Activated T-cell treated with anti-CD3 and anti-CD28 coated beads, Interleukin-2, amount 50 U/mL, for 4 hours (primary cell): ENCODE data around the gene ARID5B. TPM values are rescaled to one million over a fixed set of nuclear protein-coding genes. Genes with fewer than 3 reads are reported as not detected.
A peak's percentile ranks its signal among the peaks of the same experiment; 100 is the strongest.

Experiments
- ATAC-seq, 2 donors: fragments of 200-7000 bp; cut with Tn5 transposase; one replicate each; pipeline ENCODE4 v1.10.0; 2021
- DNase-seq: peaks from one replicate; pipeline ENCODE4 v3.0.0-alpha.2; 2020
- H3K27me3 Mint-ChIP-seq: one replicate; pipeline ENCODE4 v1.8.0; 2021; ENCODE audit warnings: low read depth, mixed read lengths
- H3K36me3 Mint-ChIP-seq: one replicate; pipeline ENCODE4 v1.8.0; 2022; ENCODE audit warnings: mixed read lengths; ENCODE audit not compliant: insufficient read depth
- H3K4me1 Mint-ChIP-seq: one replicate; pipeline ENCODE4 v1.8.0; 2021; ENCODE audit warnings: low read depth, mixed read lengths
- H3K4me3 Mint-ChIP-seq: one replicate; pipeline ENCODE4 v1.8.0; 2021; ENCODE audit warnings: mild to moderate bottlenecking, moderate library complexity, mixed read lengths
- H3K9me3 Mint-ChIP-seq: one replicate; pipeline ENCODE4 v1.8.0; 2021; ENCODE audit warnings: mixed read lengths
- total RNA-seq, 3 donors: library from RNA; stranded (reverse); gene quantifications; one replicate each; pipeline ENCODE4 v1.2.1, GENCODE V29; 2021

The ARID5B gene
- total RNA-seq, 3 donors from 2014 or later, result 50.8 to 83.7 (median 69.8) TPM

GRCh38 chr10:62071846-62072281 lies 170.4 kb downstream of the ARID5B start:
- H3K4me1 Mint-ChIP-seq, result peaks cover 66% of the 10 kb centered on the region
- no peaks in the 10 kb centered on the region for H3K9me3 Mint-ChIP-seq
- DNase-seq (no peak), ATAC-seq (peak; percentile 30 to 47)
- peaks cover 77% of the 10 kb centered on the region for H3K36me3 Mint-ChIP-seq
- no peak overlapping the region for H3K4me3 Mint-ChIP-seq
- no peaks in the 10 kb centered on the region for H3K27me3 Mint-ChIP-seq

DNA sequence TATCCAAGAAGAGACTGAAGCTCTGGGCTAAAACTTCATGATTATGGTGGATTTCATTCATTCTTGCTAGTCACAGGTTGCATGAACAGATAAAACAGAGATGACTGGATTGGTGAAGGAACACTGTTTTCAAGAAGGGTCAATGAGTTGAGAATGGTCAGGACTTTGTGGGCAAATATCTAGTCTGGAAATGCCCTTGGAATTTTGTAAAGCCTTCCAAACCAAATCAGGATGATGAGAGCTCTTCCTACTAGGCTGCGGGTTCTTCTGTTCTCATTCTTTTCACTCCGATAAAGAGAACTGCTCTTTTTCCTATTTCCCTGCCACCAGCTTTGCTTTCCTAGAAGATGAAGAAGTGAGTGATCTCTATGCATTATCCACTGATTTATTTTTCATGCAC lies 171.4 kb downstream of the ARID5B start:
- no peaks in the 10 kb centered on the region for H3K9me3 Mint-ChIP-seq
- ATAC-seq (no peak), DNase-seq (no peak)
- peaks cover 76% of the 10 kb centered on the region for H3K36me3 Mint-ChIP-seq
- peaks cover 70% of the 10 kb centered on the region for H3K4me1 Mint-ChIP-seq
- H3K4me3 Mint-ChIP-seq, result no peak overlapping the region
- H3K27me3 Mint-ChIP-seq, result no peaks in the 10 kb centered on the region

- Mint-ChIP-seq H3K9me3 (no peaks in the 10 kb centered on the region), H3K4me3 (no peak overlapping the region), H3K4me1 (peaks cover 74% of the 10 kb centered on the region), H3K27me3 (no peaks in the 10 kb centered on the region), H3K36me3 (peaks cover 77% of the 10 kb centered on the region)
- DNase-seq (no peak), ATAC-seq (no peak)
Observed at GRCh38 chr10:62073429-62073828, 171.9 kb downstream of the ARID5B start.

DNA sequence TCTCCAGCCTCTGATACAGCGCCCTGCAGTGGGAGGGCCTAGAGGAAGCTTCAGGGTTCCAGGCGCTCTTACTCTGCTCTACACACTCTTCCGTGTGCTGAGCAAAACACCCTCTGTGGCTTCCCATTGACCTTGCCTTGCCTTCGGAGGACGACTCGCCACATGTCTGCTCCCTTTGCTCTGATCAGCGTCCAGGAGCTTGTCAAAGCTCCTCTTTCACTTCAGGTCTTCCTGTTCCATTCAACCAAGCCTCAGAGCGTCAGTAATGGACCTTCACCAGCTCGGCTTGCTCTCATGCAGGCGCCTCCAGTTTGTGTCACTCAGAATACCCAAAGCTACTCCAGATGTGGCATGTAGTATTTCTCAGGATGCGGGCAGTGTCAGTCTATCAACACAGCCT lies 173.9 kb downstream of the ARID5B start:
- DNase-seq (no peak), ATAC-seq (no peak)
- no peaks in the 10 kb centered on the region for H3K9me3 Mint-ChIP-seq
- no peaks in the 10 kb centered on the region for H3K27me3 Mint-ChIP-seq
- peaks cover 81% of the 10 kb centered on the region for H3K36me3 Mint-ChIP-seq
- H3K4me1 Mint-ChIP-seq, result peaks cover 76% of the 10 kb centered on the region
- H3K4me3 Mint-ChIP-seq, result no peak overlapping the region

GRCh38 chr10:62075912-62076311 lies 174.4 kb downstream of the ARID5B start:
- H3K9me3 Mint-ChIP-seq, result no peaks in the 10 kb centered on the region
- H3K36me3 Mint-ChIP-seq, result peaks cover 83% of the 10 kb centered on the region
- no peak overlapping the region for H3K4me3 Mint-ChIP-seq
- H3K27me3 Mint-ChIP-seq, result no peaks in the 10 kb centered on the region
- ATAC-seq, result no peak
- DNase-seq, result no peak
- H3K4me1 Mint-ChIP-seq, result peaks cover 81% of the 10 kb centered on the region

DNA sequence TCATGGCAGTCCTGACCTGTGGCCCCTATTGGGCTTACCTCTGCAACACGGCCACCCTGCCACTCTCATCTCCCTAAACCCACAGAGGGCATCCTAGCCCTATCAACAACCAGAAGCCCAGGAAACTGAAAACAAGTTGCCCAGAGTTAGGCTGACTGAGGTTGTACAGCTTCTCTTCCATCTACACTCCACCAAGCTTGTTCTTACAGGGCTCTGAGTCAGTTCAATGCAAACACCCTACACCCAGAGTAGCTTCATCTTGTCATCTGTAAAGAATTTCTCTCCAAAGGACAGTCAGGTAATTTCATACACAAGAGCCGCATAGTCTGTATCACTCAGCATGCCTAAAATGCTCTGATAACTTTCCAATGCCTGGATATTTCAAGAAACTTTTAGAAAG lies 175.4 kb downstream of the ARID5B start:
- H3K4me3 Mint-ChIP-seq, result no peak overlapping the region
- no peaks in the 10 kb centered on the region for H3K27me3 Mint-ChIP-seq
- peaks cover 82% of the 10 kb centered on the region for H3K4me1 Mint-ChIP-seq
- ATAC-seq (peak; percentile 37 to 47), DNase-seq (no peak)
- H3K36me3 Mint-ChIP-seq, result peaks cover 81% of the 10 kb centered on the region
- H3K9me3 Mint-ChIP-seq, result no peaks in the 10 kb centered on the region

GRCh38 chr10:62077330-62078015 lies 176.0 kb downstream of the ARID5B start:
- Mint-ChIP-seq H3K4me1 (peaks cover 82% of the 10 kb centered on the region), H3K4me3 (no peak overlapping the region), H3K9me3 (no peaks in the 10 kb centered on the region), H3K36me3 (peaks cover 76% of the 10 kb centered on the region), H3K27me3 (no peaks in the 10 kb centered on the region)
- ATAC-seq (no peak), DNase-seq (no peak)

GRCh38 chr10:62079885-62080559 lies 178.5 kb downstream of the ARID5B start:
- DNase-seq (no peak), ATAC-seq (no peak)
- peaks cover 63% of the 10 kb centered on the region for H3K36me3 Mint-ChIP-seq
- H3K4me3 Mint-ChIP-seq, result no peak overlapping the region
- no peaks in the 10 kb centered on the region for H3K9me3 Mint-ChIP-seq
- no peaks in the 10 kb centered on the region for H3K27me3 Mint-ChIP-seq
- H3K4me1 Mint-ChIP-seq, result peaks cover 87% of the 10 kb centered on the region

DNA sequence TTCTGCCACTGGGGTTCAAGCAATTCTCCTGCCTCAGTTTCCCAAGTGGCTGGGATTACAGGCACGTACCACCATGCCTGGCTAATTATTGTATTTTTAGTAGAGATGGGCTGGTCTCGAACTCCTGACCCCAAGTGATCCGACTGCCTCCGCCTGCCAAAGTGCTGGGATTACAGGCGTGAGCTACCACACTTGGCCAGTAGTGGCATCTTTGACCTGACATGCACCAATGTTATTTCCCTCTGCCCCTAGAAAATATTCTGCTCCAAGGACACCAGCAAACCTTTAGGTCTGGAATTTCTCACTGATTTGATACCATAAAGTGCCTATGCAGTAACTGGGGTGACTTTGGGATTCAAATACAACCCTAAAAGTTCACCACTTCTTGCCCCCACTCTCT lies 179.4 kb downstream of the ARID5B start:
- ATAC-seq (no peak), DNase-seq (no peak)
- no peaks in the 10 kb centered on the region for H3K27me3 Mint-ChIP-seq
- peaks cover 88% of the 10 kb centered on the region for H3K4me1 Mint-ChIP-seq
- peaks cover 66% of the 10 kb centered on the region for H3K36me3 Mint-ChIP-seq
- no peak overlapping the region for H3K4me3 Mint-ChIP-seq
- no peaks in the 10 kb centered on the region for H3K9me3 Mint-ChIP-seq

DNA sequence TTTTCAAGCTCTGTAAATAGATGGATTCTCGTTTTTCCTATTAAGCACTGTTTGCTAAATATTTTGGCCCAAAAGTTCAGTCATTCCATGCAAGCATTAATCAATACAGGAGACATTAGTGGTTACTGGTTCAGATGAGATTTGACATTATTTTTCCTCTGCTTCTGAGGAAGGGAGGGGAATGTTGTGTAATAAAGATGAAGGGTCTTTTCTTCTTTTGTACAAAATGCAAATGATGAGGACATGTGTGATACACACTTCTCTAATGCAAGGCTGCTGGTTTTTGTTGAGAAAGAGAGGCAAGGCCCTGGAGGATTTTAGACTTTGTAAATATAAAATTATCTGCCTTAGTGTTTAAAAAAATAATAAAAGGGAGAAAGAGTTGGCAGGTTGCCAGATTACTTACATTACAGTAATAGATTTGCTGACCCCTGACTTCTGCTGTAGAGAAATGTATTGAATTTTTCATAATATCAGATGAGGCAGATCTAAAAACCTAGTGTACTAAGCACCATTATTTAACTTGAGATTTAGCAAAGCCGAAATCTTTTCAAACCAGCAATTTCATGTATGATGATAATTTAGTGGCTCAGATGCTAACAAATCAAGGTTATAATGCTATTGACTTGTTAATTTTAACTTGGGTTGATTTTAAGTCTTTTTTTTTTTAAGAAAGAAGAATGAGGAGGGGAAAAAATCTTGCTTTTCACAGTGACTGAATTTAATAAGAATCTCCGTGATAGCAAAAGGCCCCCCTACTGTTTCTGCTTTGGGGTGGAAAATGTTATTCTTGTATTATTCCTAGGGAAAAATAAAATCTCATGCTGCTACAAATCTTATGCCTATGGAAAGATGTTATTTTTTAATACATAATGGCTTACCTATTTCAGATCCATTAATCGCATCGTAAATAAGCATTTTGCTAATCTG lies 180.1 kb downstream of the ARID5B start:
- H3K27me3 Mint-ChIP-seq, result no peaks in the 10 kb centered on the region
- no peaks in the 10 kb centered on the region for H3K9me3 Mint-ChIP-seq
- H3K36me3 Mint-ChIP-seq, result peaks cover 66% of the 10 kb centered on the region

DNA sequence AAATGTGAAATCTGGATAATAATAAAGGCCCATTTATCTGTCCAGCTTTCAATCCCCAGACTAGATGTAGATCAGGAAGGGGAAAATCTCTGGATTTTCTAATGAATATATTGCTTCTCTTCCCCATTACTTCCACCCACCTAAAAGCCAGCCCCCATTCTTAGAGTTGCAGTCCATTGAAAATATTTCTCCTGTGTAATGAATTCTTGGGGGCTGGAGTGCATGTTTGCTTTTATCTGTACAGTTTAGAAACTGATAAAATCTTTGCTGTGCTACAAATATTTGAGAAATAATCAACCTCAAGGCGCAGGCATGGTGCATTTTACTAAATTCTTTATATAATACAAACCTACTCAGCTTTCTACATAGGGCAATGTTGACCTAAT lies 180.8 kb downstream of the ARID5B start:
- Mint-ChIP-seq H3K4me3 (peak overlapping the region; percentile 61), H3K4me1 (peaks cover 77% of the 10 kb centered on the region), H3K9me3 (no peaks in the 10 kb centered on the region), H3K36me3 (peaks cover 64% of the 10 kb centered on the region), H3K27me3 (no peaks in the 10 kb centered on the region)
- ATAC-seq (no peak), DNase-seq (no peak)

More for the DNA sequence above, 180.1 kb downstream of the ARID5B start:
- peak overlapping the region; percentile 61 for H3K4me3 Mint-ChIP-seq
- no peak for DNase-seq
- no peak for ATAC-seq
- H3K4me1 Mint-ChIP-seq, result peaks cover 82% of the 10 kb centered on the region

DNA sequence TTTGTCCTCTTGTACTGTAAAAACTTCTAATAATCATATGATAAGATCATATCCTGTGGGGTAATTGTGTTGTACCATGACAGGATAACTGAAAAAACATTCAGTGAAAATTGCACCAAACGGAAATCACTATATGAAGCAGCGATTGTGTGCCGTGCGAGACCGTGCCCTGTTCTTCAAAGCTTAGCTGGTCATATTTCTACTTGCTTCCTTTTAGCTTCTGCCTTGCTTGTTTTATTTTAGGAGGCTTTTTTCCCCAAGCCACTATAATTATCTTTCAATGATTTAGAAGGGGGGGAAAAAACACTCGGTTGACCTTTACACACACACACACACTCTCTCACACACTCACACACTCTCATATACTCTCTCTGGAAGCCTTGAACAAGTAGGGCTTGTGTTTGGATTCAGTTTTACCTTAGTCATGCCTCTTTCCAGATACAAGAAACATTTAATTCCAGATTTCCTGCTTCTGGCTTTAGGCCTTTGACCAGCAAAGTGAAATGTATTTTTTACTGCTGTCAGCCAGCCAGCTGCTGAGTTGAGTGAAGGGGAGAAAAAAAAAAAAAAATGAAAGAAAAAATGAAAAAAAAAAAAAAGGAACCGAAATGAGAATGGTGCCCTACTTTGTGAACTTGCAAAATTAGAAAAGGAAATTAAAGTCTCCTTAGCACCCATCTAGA lies 181.4 kb downstream of the ARID5B start:
- ATAC-seq (peak; percentile 65 to 68), DNase-seq (no peak)
- H3K4me1 Mint-ChIP-seq, result peaks cover 74% of the 10 kb centered on the region
- H3K36me3 Mint-ChIP-seq, result peaks cover 63% of the 10 kb centered on the region
- no peaks in the 10 kb centered on the region for H3K9me3 Mint-ChIP-seq
- peak overlapping the region; percentile 61 for H3K4me3 Mint-ChIP-seq
- H3K27me3 Mint-ChIP-seq, result no peaks in the 10 kb centered on the region

DNA sequence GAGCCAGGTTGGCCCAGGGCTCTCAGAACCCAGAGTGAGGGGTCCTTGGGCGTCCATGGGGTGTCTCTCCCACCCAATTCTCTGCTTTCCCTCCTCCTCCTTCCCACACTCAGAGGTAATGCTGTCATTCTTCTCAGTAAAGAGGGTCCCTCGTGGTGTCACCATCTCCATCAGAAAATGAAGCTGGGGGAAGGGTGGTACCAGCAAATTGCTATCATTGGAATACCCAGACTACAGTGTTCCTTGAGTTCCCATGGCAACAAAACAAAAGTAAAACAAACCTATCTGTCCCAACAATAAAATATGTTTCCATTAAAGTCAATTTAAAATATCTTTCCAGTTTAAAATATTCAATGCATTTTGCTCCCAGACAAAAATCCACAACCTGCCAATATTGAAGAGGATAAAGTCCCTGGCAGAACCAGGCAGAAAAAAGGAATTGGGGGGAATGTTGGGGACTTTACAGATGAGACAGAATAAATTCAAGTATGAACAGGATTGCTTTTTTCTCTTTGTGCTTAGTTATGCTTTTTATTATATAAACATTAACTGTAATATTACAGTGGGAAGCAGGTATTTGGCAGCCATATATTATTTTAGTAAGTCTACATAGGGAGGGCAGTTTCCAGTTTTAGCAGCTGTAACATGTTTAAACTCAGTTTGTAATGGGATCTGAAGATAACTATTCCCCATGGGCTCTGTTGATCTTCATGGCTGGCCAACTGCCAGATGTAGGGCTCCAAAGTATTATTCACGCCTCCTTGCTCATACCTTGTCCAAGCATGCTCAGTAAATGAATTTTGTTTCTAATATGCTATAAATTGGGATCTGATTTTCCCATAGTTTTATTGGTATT lies 182.1 kb downstream of the ARID5B start:
- no peak for ATAC-seq
- H3K4me1 Mint-ChIP-seq, result peaks cover 74% of the 10 kb centered on the region
- H3K4me3 Mint-ChIP-seq, result peak overlapping the region; percentile 61
- no peaks in the 10 kb centered on the region for H3K27me3 Mint-ChIP-seq
- no peaks in the 10 kb centered on the region for H3K9me3 Mint-ChIP-seq
- no peak for DNase-seq
- H3K36me3 Mint-ChIP-seq, result peaks cover 64% of the 10 kb centered on the region
